HG02870 (cell line): ENCODE data around the gene TMEM52B.
"Not testable (repeated sequence)": the region's sequence is repeated elsewhere in the genome, so short reads cannot be mapped to it uniquely, and the experiment has no call there.

ENCODE experiments used
- ATAC-seq: cut with Tn5 transposase; IDR thresholded peaks from one replicate; pipeline ENCODE4 v1.9.1; 2021; ENCODE audit warnings: mild to moderate bottlenecking, moderate library complexity; ENCODE audit not compliant: unreplicated experiment

TMEM52B gene

GRCh38 chr12:10170216-10170615 lies 8.6 kb upstream of the TMEM52B start:
- ATAC-seq, result no peak

GRCh38 chr12:10171973-10172728 lies 6.7 kb upstream of the TMEM52B start, which contains the start of gene OLR1:
TSS of gene OLR1 (minus strand) at chr12:10172132. CDS start at chr12:10172077, 55 bp downstream.
- ATAC-seq, result no peak

- no peak for ATAC-seq
These were observed 3.7 kb upstream of the TMEM52B start for GRCh38 chr12:10174986-10175614.

- no peak for ATAC-seq
These were observed 2.8 kb upstream of the TMEM52B start for GRCh38 chr12:10175846-10176636.

- ATAC-seq, result no peak
These were observed 947 bp downstream of the TMEM52B start for GRCh38 chr12:10179776-10180181.

GRCh38 chr12:10182354-10183049 lies 3.7 kb downstream of the TMEM52B start:
- ATAC-seq, result no peak

- no peak for ATAC-seq
These were observed 5.5 kb downstream of the TMEM52B start for GRCh38 chr12:10184261-10184843.

GRCh38 chr12:10186299-10186698 lies 7.5 kb downstream of the TMEM52B start:
- ATAC-seq, result no peak

GRCh38 chr12:10186958-10187357 lies 8.1 kb downstream of the TMEM52B start:
- not testable (repeated sequence) for ATAC-seq

- ATAC-seq, result no peak
These were observed 10.8 kb downstream of the TMEM52B start for GRCh38 chr12:10189653-10190052.

GRCh38 chr12:10190558-10191388 lies 11.9 kb downstream of the TMEM52B start:
- ATAC-seq, result peak; percentile 94

GRCh38 chr12:10191865-10192264 lies 13.0 kb downstream of the TMEM52B start:
- ATAC-seq, result no peak

GRCh38 chr12:10194160-10194670 lies 15.4 kb downstream of the TMEM52B start:
- no peak for ATAC-seq

GRCh38 chr12:10196210-10196609 lies 17.4 kb downstream of the TMEM52B start:
- ATAC-seq, result peak; percentile 62

GRCh38 chr12:10197879-10198278 lies 19.0 kb downstream of the TMEM52B start:
- ATAC-seq, result no peak

- ATAC-seq, result not testable (repeated sequence)
These were observed 25.7 kb downstream of the TMEM52B start for GRCh38 chr12:10204495-10204894.

- ATAC-seq, result no peak
These were observed 26.5 kb downstream of the TMEM52B start for GRCh38 chr12:10205220-10205807.

- ATAC-seq, result no peak
These were observed 28.3 kb downstream of the TMEM52B start for GRCh38 chr12:10207136-10207535.

GRCh38 chr12:10210225-10210624 lies 31.4 kb downstream of the TMEM52B start:
- ATAC-seq, result no peak
